Gastrocnemius medialis (tissue), 4 donors: ENCODE data around the gene DNAAF5. TPM values are rescaled to one million over a fixed set of nuclear protein-coding genes. Genes with fewer than 3 reads are reported as not detected.
A peak's percentile ranks its signal among the peaks of the same experiment; 100 is the strongest.

Experiments used
- ATAC-seq, 2 donors: fragments of 150-250 bp; one replicate each; pipeline ENCODE4 v1.9.1; 2016
- DNase-seq, 2 donors: peaks; one replicate each; pipeline ENCODE4 v3.0.0-alpha.2; 2019
- H3K27ac ChIP-seq, 4 donors: fragments of 200-600 bp; sonication (generic); 1 replicate in 1 of 4; 2 replicates in 3 of 4; pipeline ENCODE4 v1.5.1; 2016 to 2018; ENCODE audit warnings: mild to moderate bottlenecking in 2 of 4, moderate library complexity in 1 of 4
- H3K27me3 ChIP-seq, 3 donors: fragments of 200-600 bp; sonication (generic) in 2 of 3; 1 replicate in 1 of 3; 2 replicates in 2 of 3; pipeline versions ENCODE4 v1.5.1 to v1.6.0; 2016 to 2019; ENCODE audit warnings: mild to moderate bottlenecking in 1 of 3, moderate library complexity in 1 of 3
- H3K36me3 ChIP-seq, 2 donors: fragments of 200-600 bp; sonication (generic) in 1 of 2; one replicate each; pipeline ENCODE4 v1.5.1; 2017 to 2018
- H3K4me1 ChIP-seq, 2 donors: fragments of 200-600 bp; sonication (generic) in 1 of 2; one replicate each; pipeline ENCODE4 v1.5.1; 2016 to 2017; ENCODE audit warnings: mild to moderate bottlenecking in 2 of 2
- H3K4me3 ChIP-seq, 4 donors: fragments of 200-600 bp; sonication (generic) in 3 of 4; 1 replicate in 1 of 4; 2 replicates in 3 of 4; pipeline ENCODE4 v1.5.1; 2016 to 2019; ENCODE audit warnings: mild to moderate bottlenecking in 2 of 4
- H3K9me3 ChIP-seq, 3 donors: fragments of 200-600 bp; sonication (generic) in 2 of 3; 1 replicate in 1 of 3; 2 replicates in 2 of 3; pipeline ENCODE4 v1.5.1; 2016 to 2019
- POLR2A ChIP-seq, 2 donors: fragments of 450-650 bp; IDR thresholded peaks; one replicate each; pipeline ENCODE4 v1.6.1; 2017; ENCODE audit warnings: antibody characterized with exemption in 2 of 2, mild to moderate bottlenecking in 2 of 2, moderate library complexity in 2 of 2
- in situ Hi-C, 4 donors: fragments of 200-750 bp; cut with MboI; loops; one replicate each; pipeline versions ENCODE4 v1.15.0 to v1.8.0; 2017; ENCODE audit warnings: low sequenced_read_pairs in 4 of 4
- intact Hi-C: fragments of 100-400 bp; cut with DNase I; formaldehyde crosslinking; loops from one replicate; pipeline ENCODE4 v1.15.1; 2023; ENCODE audit warnings: low total_unique reads
- total RNA-seq, 4 donors: library from RNA; depleted of rRNA; stranded (reverse); fragments of >200 nt; gene quantifications; one replicate each; pipeline versions ENCODE4 v1.1.0 to v1.2.3, GENCODE V29; 2016
- TF ChIP-seq, protein P1 (sequence below), 5 experiments: fragments of 450-650 bp in 3 of 5; fragments of 200-600 bp in 2 of 5; sonication (generic) in 2 of 5; IDR thresholded peaks in 4 of 5; conservative IDR thresholded peaks in 1 of 5; 1 replicate in 4 of 5; 2 replicates in 1 of 5; pipeline ENCODE4 v1.5.1; 2016 to 2019; ENCODE audit warnings: antibody characterized with exemption in 5 of 5, mild to moderate bottlenecking in 3 of 5, moderate library complexity in 3 of 5

The DNAAF5 gene
- total RNA-seq, 4 donors from 2014 or later: 22.4 to 36.2 (median 30.6) TPM

DNA sequence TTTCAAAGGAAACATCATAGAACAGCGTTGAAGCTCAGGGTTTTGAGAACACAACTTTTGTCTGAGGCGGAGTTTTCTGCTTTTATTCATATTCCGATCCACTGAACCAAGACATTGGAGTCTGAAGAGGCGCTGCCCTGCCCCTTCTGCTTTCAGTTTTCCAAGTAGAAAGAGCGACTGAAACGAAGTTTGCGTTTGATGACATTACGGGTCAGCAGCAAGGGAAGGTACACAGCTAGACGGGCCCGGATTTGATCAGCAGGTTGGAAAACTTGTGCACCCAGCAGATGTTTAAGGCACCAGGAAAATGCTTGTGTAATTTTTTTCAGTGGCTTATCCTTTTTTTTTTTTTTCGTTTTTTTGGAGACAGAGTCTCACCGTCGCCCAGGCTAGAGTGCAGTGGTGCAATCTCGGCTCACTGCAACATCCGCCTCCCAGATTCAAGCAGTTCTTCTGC, 106.5 kb downstream of the DNAAF5 start:
- Histone ChIP-seq H3K4me3 (peak overlapping the region in 1 of 4 donors; percentile 40), H3K36me3 (no peaks in the 10 kb centered on the region), H3K27me3 (no peaks in the 10 kb centered on the region), H3K27ac (peak overlapping the region; percentile 91 to 96 (median 94)), H3K4me1 (peaks cover 82 to 92% of the 10 kb centered on the region in 2 donors), H3K9me3 (no peaks in the 10 kb centered on the region)
- DNase-seq: no peak
- in situ Hi-C loops (no loop called here), intact Hi-C loops (no loop called here)
- no peak for ATAC-seq
- TF ChIP-seq, protein P1, sequence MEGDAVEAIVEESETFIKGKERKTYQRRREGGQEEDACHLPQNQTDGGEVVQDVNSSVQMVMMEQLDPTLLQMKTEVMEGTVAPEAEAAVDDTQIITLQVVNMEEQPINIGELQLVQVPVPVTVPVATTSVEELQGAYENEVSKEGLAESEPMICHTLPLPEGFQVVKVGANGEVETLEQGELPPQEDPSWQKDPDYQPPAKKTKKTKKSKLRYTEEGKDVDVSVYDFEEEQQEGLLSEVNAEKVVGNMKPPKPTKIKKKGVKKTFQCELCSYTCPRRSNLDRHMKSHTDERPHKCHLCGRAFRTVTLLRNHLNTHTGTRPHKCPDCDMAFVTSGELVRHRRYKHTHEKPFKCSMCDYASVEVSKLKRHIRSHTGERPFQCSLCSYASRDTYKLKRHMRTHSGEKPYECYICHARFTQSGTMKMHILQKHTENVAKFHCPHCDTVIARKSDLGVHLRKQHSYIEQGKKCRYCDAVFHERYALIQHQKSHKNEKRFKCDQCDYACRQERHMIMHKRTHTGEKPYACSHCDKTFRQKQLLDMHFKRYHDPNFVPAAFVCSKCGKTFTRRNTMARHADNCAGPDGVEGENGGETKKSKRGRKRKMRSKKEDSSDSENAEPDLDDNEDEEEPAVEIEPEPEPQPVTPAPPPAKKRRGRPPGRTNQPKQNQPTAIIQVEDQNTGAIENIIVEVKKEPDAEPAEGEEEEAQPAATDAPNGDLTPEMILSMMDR (IDR thresholded peaks at IDR 0.05 in 4 of 5, conservative IDR thresholded peaks at IDR 0.05 in 1 of 5): no peak
- no peak for TF ChIP-seq POLR2A (IDR thresholded peaks at IDR 0.05)

DNA sequence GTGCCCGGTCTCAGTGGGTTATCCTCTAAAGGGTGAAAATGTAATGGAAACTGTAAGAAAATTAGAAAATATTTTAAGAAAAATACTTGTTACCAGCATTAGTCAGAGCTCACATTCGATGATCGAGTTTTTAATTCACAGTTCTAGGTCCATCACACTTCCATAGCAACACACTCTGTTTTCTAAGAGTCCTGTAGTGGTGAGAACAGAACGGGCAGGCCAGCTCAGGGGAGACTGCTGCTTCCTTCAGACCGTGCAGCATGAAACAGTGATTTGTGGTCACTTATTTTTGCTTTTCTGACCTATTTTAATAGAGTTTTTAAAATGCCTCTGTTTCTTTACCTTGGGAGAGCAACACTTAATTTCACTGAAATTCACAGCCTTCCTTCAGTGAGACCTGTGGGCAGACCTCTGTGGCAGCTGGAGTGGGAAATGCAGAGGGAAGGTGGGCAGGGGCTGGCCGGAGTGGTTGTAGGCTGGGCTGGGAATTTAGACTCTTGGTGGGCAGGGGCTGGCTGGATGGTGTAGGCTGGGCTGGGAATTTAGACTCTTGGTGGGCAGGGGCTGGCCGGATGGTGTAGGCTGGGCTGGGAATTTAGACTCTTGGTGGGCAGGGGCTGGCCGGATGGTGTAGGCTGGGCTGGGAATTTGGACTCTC, 107.2 kb downstream of the DNAAF5 start:
- ATAC-seq: no peak
- no peak overlapping the region for H3K4me3 ChIP-seq
- in situ Hi-C loops (no loop called here), intact Hi-C loops (no loop called here)
- peaks cover 0 to 1% of the 10 kb centered on the region in 2 donors for H3K36me3 ChIP-seq
- peaks cover 82 to 89% of the 10 kb centered on the region in 2 donors for H3K4me1 ChIP-seq
- no peaks in the 10 kb centered on the region for H3K27me3 ChIP-seq
- DNase-seq: no peak
- TF ChIP-seq POLR2A (IDR thresholded peaks at IDR 0.05): no peak
- TF ChIP-seq, protein P1 (IDR thresholded peaks at IDR 0.05 in 4 of 5, conservative IDR thresholded peaks at IDR 0.05 in 1 of 5): no peak
- H3K27ac ChIP-seq: peak overlapping the region; percentile 91 to 96 (median 94)
- H3K9me3 ChIP-seq: no peaks in the 10 kb centered on the region

GRCh38 chr7:834277-834676, 107.8 kb downstream of the DNAAF5 start:
- in situ Hi-C loops: no loop called here
- no peak for DNase-seq
- H3K36me3 ChIP-seq: peaks cover 0 to 7% of the 10 kb centered on the region in 2 donors
- no peak for TF ChIP-seq POLR2A (IDR thresholded peaks at IDR 0.05)
- TF ChIP-seq, protein P1 (IDR thresholded peaks at IDR 0.05 in 4 of 5, conservative IDR thresholded peaks at IDR 0.05 in 1 of 5): no peak
- intact Hi-C loops: no loop called here
- peaks cover 80 to 84% of the 10 kb centered on the region in 2 donors for H3K4me1 ChIP-seq
- no peak overlapping the region for H3K4me3 ChIP-seq
- no peaks in the 10 kb centered on the region for H3K27me3 ChIP-seq
- peak overlapping the region; percentile 91 to 96 (median 94) for H3K27ac ChIP-seq
- ATAC-seq: no peak
- no peaks in the 10 kb centered on the region for H3K9me3 ChIP-seq

GRCh38 chr7:835021-835420, 108.5 kb downstream of the DNAAF5 start:
- ATAC-seq: no peak
- TF ChIP-seq, protein P1 (IDR thresholded peaks at IDR 0.05 in 4 of 5, conservative IDR thresholded peaks at IDR 0.05 in 1 of 5): no peak
- TF ChIP-seq POLR2A (IDR thresholded peaks at IDR 0.05): no peak
- intact Hi-C loops: loop anchor here (1.0 kb wide), 1 partner anchor 38 kb away; no protein-coding TSS in a partner anchor
- Histone ChIP-seq H3K27me3 (no peaks in the 10 kb centered on the region), H3K36me3 (peaks cover 0 to 12% of the 10 kb centered on the region in 2 donors), H3K4me1 (peaks cover 73 to 77% of the 10 kb centered on the region in 2 donors), H3K27ac (peak overlapping the region; percentile 91 to 96 (median 94)), H3K9me3 (no peaks in the 10 kb centered on the region), H3K4me3 (no peak overlapping the region)
- no peak for DNase-seq
- in situ Hi-C loops: no loop called here
